ENCODE measurements around the gene PLEK.
"Not testable (repeated sequence)": the region's sequence is repeated elsewhere in the genome, so short reads cannot be mapped to it uniquely, and the experiment has no call there.

Gene PLEK

GRCh38 chr2:68385220-68385906 lies 20.3 kb downstream of the PLEK start:
- DNase-seq (ENCODE audit: low read depth): no peak

DNA sequence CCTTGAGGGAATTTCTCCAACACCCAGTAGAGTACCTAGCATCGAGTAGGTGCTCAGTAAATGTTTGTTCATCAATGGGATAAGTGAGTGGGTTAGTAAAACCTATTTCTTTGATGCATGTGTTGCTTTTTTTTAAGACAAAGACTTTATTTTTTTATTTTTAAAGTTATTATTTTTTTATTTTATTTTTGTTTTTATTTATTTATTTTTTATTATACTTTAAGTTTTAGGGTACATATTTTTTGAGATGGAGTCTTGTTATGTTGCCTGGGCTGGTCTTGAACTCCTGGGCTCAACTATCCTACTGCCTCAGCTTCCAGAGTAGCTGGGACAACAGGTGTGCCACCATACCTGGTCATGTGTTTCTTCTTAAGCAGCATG lies 20.8 kb downstream of the PLEK start:
- DNase-seq (ENCODE audit: low read depth): no peak

- DNase-seq (ENCODE audit: low read depth): no peak
Observed at GRCh38 chr2:68386365-68386764, 21.3 kb downstream of the PLEK start.

- DNase-seq (ENCODE audit: low read depth): no peak
Observed at GRCh38 chr2:68387408-68388350, 22.6 kb downstream of the PLEK start.

DNA sequence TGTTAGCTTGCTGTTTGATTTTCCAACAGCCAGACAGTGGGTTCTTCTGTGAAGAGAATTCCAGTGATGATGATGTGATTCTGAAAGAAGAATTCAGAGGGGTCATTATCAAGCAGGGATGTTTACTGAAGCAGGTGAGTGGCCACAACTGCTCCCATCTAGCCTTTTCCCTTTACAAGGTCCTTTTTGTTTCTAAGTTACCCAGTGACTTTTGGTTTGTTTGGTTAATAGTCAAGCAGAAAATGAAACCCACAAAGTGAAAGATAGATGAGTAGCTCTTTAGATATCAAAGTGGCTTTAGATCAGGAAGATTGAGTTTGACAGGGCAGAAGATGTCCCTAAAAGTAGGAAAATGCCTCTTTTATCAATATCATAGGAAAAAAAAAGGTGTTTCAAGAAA lies 23.3 kb downstream of the PLEK start:
- DNase-seq (ENCODE audit: low read depth): no peak

DNA sequence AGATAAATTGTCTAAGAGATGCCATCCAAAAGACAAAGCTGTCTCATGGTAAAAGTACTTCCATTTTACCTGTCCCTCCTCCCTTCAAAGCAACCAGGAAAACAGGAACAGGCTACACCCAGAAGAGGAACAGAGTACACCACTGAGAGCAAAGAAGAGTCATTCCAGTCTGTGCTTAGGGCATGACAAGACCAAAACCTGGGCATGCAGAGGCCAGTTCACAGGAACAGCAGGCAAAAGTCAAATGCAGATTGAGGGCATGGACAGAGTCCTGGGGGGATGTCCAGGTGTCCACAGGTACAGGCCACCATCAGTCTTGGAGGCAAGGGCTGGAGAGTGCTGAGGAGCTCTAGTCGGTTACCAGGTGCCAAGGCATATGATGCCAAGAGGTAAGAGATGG lies 23.7 kb downstream of the PLEK start:
- no peak for DNase-seq (ENCODE audit: low read depth)

- no peak for DNase-seq (ENCODE audit: low read depth)
Observed at GRCh38 chr2:68390114-68390513, 25.0 kb downstream of the PLEK start.

- DNase-seq (ENCODE audit: low read depth): no peak
Observed at GRCh38 chr2:68390586-68390985, 25.5 kb downstream of the PLEK start.

DNA sequence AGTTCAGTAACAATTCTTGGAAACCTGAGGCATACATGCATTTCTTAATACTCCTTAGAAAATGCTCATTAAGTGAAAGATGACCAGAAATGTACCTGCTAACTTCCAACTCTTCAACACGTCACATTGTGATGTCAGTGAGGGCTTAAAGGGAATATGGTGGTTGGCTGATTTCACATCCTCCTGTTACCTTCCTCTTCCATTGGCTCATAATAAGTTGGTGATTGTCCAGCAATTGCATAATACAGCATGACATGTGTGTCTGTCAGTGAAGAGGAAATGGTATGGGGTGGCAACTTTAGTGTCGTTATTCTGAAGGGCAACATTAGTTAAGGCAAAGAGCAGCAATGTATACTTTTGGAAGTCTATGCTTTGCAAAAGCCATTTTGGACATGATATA lies 26.0 kb downstream of the PLEK start:
- DNase-seq (ENCODE audit: low read depth): no peak

GRCh38 chr2:68391869-68392268 lies 26.8 kb downstream of the PLEK start:
- DNase-seq (ENCODE audit: low read depth): no peak

- DNase-seq (ENCODE audit: low read depth): no peak
Observed at GRCh38 chr2:68396093-68396492, 31.0 kb downstream of the PLEK start.

GRCh38 chr2:68397704-68398263 lies 32.7 kb downstream of the PLEK start:
- DNase-seq (ENCODE audit: low read depth): not testable (repeated sequence)

DNA sequence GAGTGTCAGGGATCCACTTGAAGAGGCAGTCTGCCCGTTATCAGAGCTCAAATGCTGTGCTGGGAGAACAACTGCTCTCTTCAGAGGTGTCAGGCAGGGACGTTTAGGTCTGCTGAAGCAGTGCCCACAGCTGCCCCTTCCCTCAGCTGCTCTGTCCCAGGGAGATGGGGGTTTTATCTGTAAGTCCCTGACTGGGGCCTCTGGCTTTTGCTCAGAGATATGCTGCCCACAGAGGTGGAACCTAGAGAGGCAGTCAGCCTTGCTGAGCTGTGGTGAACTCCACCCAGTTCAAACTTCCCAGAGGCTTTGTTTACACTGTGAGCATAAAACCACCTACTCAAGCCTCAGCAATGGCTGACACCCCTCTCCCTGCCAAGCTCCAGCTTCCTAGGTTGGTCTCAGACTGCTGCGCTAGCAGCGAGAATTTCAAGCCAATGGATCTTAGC lies 38.1 kb downstream of the PLEK start:
- no peak for DNase-seq (ENCODE audit: low read depth)

DNA sequence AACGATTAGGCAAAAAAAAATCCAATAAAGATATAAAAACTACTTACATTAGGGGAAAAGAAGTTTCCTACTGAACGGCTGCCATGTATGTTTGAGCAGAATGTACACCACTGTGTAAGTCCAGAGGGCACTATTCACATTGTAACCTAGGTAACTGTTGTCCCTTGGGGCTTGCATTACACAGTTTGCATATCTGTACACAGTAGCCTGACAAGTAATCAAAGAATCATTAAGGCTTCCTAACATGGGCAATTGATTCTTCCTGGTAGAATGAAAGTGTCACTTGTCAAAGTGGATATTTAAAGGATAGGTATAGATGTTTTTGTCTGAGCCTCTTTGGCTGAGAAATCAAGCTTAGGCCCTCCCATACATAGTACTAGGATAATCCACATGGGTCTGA lies 39.1 kb downstream of the PLEK start:
- no peak for DNase-seq (ENCODE audit: low read depth)

DNA sequence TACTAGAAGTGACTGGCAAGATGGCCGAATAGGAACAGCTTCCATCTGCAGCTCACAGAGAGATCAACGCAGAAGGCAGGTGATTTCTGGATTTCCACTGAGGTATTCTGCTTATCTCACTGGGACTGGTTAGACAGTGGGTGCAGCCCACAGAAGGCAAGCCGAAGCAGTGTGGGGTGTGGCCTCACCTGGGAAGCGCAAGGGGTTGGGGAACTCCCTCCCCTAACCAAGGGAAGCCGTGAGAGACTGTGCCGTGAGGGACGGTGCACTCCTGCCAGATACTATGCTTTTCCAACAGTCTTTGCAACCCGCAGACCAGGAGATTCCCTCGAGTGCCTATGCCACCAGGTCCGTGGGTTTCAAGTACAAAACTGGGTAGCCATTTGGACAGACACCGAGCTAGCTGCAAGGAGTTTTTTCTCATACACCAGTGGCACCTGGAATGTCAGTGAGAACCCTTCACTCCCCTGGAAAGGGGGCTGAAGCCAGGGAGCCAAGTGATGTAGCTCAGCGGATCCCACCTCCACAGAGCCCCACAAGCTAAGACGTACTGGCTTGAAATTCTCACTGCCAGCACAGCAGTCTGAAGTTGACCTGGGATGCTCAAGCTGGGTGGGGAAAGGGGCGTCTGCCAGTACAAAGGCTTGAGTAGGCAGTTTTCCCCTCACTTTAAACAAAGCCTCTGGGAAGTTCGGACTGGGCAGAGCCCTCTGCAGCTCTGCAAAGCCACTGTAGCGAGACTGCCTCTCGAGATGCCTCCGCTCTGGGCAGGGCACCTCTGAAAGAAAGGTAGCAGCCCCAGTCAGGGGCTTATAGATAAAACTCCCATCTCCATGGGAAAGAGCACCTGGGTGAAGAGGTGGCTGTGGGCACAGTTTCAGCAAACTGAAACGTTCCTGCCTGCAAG lies 40.1 kb downstream of the PLEK start:
- DNase-seq (ENCODE audit: low read depth): no peak

GRCh38 chr2:68411397-68412126 lies 46.5 kb downstream of the PLEK start:
- DNase-seq (ENCODE audit: low read depth): no peak

- no peak for DNase-seq (ENCODE audit: low read depth)
Observed at GRCh38 chr2:68412127-68412819, 47.2 kb downstream of the PLEK start.

GRCh38 chr2:68413466-68413865 lies 48.4 kb downstream of the PLEK start:
- DNase-seq (ENCODE audit: low read depth): no peak

DNA sequence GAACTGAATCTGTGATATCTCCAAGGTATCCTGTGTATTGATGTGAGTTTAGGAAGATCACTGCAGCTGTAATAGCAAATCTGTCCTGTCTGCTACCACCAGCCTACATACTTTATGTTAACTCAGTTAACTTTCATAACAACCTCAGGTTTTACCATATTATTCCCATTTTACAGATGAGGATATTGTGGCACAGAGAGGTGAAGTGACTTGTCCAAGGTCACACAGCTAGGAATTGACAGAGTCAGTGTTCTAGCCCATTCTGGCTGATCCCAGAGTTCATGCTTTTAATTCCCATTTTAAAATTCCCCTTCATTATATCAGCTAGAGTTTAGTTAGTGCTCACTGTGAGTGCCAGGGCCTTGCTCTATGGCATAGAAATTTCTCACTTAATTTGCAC lies 49.4 kb downstream of the PLEK start:
- DNase-seq (ENCODE audit: low read depth): no peak

GRCh38 chr2:68414876-68415275 lies 49.8 kb downstream of the PLEK start:
- no peak for DNase-seq (ENCODE audit: low read depth)

GRCh38 chr2:68415521-68415920 lies 50.4 kb downstream of the PLEK start:
- DNase-seq (ENCODE audit: low read depth): no peak

Data from non-pigmented ciliary epithelial cell (primary cell).